ENCODE results near the gene TUBG1.
"Not testable (repeated sequence)": the region's sequence is repeated elsewhere in the genome, so short reads cannot be mapped to it uniquely, and the experiment has no call there.

Gene TUBG1

GRCh38 chr17:42612013-42612412, 2.5 kb downstream of the TUBG1 start:
- Histone ChIP-seq H3K36me3 (ENCODE audit: insufficient read depth, low read length) (peaks cover 41% of the 10 kb centered on the region), H3K9ac (ENCODE audit: insufficient read length) (no peak overlapping the region), H3K4me3 (no peak overlapping the region), H3K9me3 (ENCODE audit: low read depth, low read length) (no peaks in the 10 kb centered on the region), H3K27ac (no peak overlapping the region)
- TF ChIP-seq EZH2 (IDR thresholded peaks at IDR 0.05), result no peak
- TF ChIP-seq POLR2AphosphoS5 (IDR thresholded peaks at IDR 0.05; ENCODE audit: borderline replicate concordance, low read depth, low read length), result no peak
- no peak for TF ChIP-seq FOXP2 (optimal IDR thresholded peaks at IDR 0.05; ENCODE audit: control extremely low read depth, extremely low read length, insufficient read depth)
- no peak for DNase-seq (ENCODE audit: low read depth, low spot score)

DNA sequence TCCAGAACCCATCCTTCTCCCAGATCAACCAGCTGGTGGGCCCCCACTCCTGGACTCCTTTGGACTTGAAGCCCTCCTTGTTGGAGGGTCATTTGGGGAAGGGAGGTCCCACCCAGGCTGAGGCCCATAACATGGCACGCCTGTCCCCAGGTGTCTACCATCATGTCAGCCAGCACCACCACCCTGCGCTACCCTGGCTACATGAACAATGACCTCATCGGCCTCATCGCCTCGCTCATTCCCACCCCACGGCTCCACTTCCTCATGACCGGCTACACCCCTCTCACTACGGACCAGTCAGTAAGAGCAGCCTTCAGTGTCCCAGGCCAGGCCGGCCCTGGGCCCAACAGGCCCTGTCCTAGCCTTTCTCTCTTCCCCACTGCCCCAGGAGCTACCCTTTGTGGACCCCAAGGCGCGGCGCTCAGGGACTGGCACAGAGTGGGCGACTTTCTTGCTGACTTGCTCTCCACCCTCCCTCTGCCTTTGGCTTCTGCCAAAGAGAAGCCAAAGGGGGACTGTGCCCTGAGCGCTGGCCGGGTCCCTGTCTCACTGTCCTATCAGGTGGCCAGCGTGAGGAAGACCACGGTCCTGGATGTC, 4.3 kb downstream of the TUBG1 start:
- Histone ChIP-seq H3K27ac (no peak overlapping the region), H3K9ac (ENCODE audit: insufficient read length) (no peak overlapping the region), H3K4me3 (no peak overlapping the region), H3K36me3 (ENCODE audit: insufficient read depth, low read length) (peaks cover 41% of the 10 kb centered on the region), H3K9me3 (ENCODE audit: low read depth, low read length) (no peaks in the 10 kb centered on the region)
- DNase-seq (ENCODE audit: low read depth, low spot score), result no peak
- TF ChIP-seq EZH2 (IDR thresholded peaks at IDR 0.05) (no peak), FOXP2 (optimal IDR thresholded peaks at IDR 0.05; ENCODE audit: control extremely low read depth, extremely low read length, insufficient read depth) (no peak), POLR2AphosphoS5 (IDR thresholded peaks at IDR 0.05; ENCODE audit: borderline replicate concordance, low read depth, low read length) (no peak)

DNA sequence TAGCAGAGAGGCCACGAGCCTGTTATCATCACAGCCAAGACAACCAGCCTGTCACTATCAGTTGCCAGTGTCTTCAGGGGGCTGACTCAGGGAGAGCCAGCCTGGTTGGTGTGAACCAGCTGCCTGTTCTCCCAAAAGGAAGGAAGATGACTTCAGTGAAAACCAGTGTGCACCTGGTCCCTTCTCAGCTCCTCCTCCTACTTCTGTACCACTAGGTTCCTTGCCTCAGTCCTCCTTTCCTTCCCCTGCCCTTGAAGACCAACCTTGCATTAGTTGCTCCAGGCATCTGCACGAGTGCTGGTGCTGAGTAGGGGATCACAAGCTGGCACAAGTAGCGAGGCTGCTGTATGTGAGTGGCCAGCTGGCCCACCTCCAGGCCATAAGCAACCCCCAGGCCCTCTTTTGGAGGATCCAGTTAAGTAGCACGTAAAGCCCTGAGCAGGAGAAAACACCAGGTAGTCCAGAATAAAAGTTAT, 8.5 kb downstream of the TUBG1 start:
- no peak overlapping the region for H3K4me3 ChIP-seq
- no peak overlapping the region for H3K27ac ChIP-seq
- H3K9ac ChIP-seq (ENCODE audit: insufficient read length), result no peak overlapping the region

DNA sequence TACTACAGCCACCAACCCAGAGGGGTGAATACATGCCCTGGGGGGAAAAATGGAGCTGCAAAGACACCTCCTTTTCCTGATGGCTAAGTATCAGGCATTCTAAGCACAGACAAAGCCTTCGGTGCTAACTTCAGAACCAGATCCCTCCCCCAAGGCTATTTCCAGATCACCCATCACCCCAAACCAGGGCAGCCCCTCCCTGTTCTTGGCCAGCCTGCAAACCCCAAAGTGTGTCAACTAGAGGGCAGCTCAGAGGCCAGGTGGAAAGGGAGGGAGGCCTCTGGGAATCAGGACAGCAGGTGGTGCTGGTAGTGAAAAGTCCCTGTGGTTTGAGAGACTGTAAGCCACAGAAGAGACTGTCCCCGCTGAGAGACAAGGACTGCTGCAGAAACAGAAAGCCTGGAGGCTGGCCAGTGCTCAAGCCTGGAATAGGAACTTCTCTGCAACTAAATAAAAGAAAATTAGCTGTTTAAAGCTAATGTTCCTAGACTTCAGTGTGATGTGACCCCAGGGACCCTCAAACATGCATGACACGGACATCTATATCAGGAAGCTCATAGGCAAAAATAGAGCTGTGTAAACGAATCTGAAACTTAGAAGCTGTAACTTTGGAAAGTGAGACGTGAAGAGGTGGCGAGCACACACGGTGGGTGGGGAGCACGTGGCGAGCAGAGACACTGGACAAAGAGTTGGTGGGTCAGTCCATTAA, 9.1 kb downstream of the TUBG1 start:
- DNase-seq (ENCODE audit: low read depth, low spot score), result no peak
- Histone ChIP-seq H3K27ac (no peak overlapping the region), H3K9me3 (ENCODE audit: low read depth, low read length) (no peaks in the 10 kb centered on the region), H3K36me3 (ENCODE audit: insufficient read depth, low read length) (peaks cover 23% of the 10 kb centered on the region), H3K9ac (ENCODE audit: insufficient read length) (no peak overlapping the region), H3K4me3 (no peak overlapping the region)
- no peak for TF ChIP-seq POLR2AphosphoS5 (IDR thresholded peaks at IDR 0.05; ENCODE audit: borderline replicate concordance, low read depth, low read length)
- TF ChIP-seq FOXP2 (optimal IDR thresholded peaks at IDR 0.05; ENCODE audit: control extremely low read depth, extremely low read length, insufficient read depth), result no peak
- TF ChIP-seq EZH2 (IDR thresholded peaks at IDR 0.05), result no peak

More for the DNA sequence above, 8.5 kb downstream of the TUBG1 start:
- TF ChIP-seq POLR2AphosphoS5 (IDR thresholded peaks at IDR 0.05; ENCODE audit: borderline replicate concordance, low read depth, low read length), result no peak
- TF ChIP-seq FOXP2 (optimal IDR thresholded peaks at IDR 0.05; ENCODE audit: control extremely low read depth, extremely low read length, insufficient read depth), result no peak
- no peak for TF ChIP-seq EZH2 (IDR thresholded peaks at IDR 0.05)
- DNase-seq (ENCODE audit: low read depth, low spot score), result no peak
- Histone ChIP-seq H3K36me3 (ENCODE audit: insufficient read depth, low read length) (peaks cover 29% of the 10 kb centered on the region), H3K9me3 (ENCODE audit: low read depth, low read length) (no peaks in the 10 kb centered on the region)

DNA sequence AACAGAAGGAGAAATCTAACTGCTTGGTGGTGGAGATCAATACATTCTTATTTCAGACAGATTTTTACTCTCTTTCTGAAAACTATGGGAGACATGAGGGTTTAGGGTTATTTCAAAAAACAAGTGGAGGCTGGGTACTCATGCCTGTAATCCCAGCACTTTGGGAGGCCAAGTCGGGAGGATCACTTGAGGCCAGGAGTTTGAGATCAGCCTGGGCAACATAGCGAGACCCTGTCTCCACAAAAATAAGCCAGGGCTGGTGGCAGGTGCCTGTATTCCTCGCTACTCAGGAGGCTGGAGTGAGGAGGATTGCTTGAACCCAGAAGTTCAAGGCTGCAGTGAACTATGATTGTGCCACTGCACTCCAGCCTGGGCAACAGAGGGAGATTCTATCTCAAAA, 12.5 kb downstream of the TUBG1 start:
- not testable (repeated sequence) for DNase-seq (ENCODE audit: low read depth, low spot score); H3K27ac ChIP-seq; H3K36me3 ChIP-seq (ENCODE audit: insufficient read depth, low read length); H3K4me3 ChIP-seq; H3K9ac ChIP-seq (ENCODE audit: insufficient read length); H3K9me3 ChIP-seq (ENCODE audit: low read depth, low read length)

GRCh38 chr17:42623271-42623670, 13.8 kb downstream of the TUBG1 start:
- Histone ChIP-seq H3K9ac (ENCODE audit: insufficient read length) (no peak overlapping the region), H3K4me3 (no peak overlapping the region), H3K36me3 (ENCODE audit: insufficient read depth, low read length) (no peaks in the 10 kb centered on the region), H3K27ac (no peak overlapping the region), H3K9me3 (ENCODE audit: low read depth, low read length) (no peaks in the 10 kb centered on the region)
- DNase-seq (ENCODE audit: low read depth, low spot score), result no peak
- TF ChIP-seq POLR2AphosphoS5 (IDR thresholded peaks at IDR 0.05; ENCODE audit: borderline replicate concordance, low read depth, low read length) (no peak), EZH2 (IDR thresholded peaks at IDR 0.05) (no peak), FOXP2 (optimal IDR thresholded peaks at IDR 0.05; ENCODE audit: control extremely low read depth, extremely low read length, insufficient read depth) (no peak)

- Histone ChIP-seq H3K27ac (no peak overlapping the region), H3K36me3 (ENCODE audit: insufficient read depth, low read length) (no peaks in the 10 kb centered on the region), H3K9me3 (ENCODE audit: low read depth, low read length) (no peaks in the 10 kb centered on the region), H3K4me3 (no peak overlapping the region), H3K9ac (ENCODE audit: insufficient read length) (no peak overlapping the region)
- DNase-seq (ENCODE audit: low read depth, low spot score), result no peak
- TF ChIP-seq POLR2AphosphoS5 (IDR thresholded peaks at IDR 0.05; ENCODE audit: borderline replicate concordance, low read depth, low read length) (no peak), EZH2 (IDR thresholded peaks at IDR 0.05) (no peak), FOXP2 (optimal IDR thresholded peaks at IDR 0.05; ENCODE audit: control extremely low read depth, extremely low read length, insufficient read depth) (no peak)
These were observed 14.5 kb downstream of the TUBG1 start for GRCh38 chr17:42623732-42624596.

DNA sequence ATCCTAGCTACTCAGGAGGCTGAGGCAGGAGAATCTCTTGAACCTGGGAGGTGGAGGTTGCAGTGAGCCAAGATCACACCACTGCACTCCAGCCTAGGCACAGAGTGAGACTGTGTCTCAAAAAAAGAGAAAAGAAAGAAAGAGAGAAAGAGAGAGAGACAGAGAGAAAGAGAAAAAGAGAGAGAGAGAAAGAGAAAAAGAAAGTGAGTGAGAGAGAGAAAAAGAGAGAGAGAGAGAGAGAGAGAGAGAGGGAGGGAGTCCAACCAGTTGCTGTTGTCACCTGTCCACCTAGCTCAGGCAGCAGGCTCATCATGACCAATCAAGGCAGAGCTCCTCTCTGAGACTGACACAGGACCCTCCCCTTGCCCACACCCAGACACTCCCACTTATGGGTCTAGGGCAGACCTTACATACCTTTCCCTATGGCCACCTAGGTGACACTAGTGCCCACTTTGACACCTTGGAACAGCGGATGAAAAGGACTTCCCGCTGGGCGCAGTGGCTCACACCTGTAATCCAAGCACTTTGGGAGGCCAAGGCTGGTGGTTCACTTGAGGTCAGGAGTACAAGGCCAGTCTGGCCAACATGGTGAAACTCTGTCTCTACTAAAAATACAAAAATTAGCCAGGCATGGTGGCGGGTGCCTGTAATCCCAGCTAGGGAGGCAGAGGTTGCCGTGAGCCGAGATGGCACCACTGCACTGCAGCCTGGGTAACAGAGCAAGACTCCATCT, 17.7 kb downstream of the TUBG1 start:
- not testable (repeated sequence) for H3K27ac ChIP-seq; DNase-seq (ENCODE audit: low read depth, low spot score); H3K9ac ChIP-seq (ENCODE audit: insufficient read length); H3K4me3 ChIP-seq; H3K9me3 ChIP-seq (ENCODE audit: low read depth, low read length); H3K36me3 ChIP-seq (ENCODE audit: insufficient read depth, low read length)
